GM19025 (cell line): ENCODE data around the gene TTC39A.
"Not testable (repeated sequence)": the region's sequence is repeated elsewhere in the genome, so short reads cannot be mapped to it uniquely, and the experiment has no call there.

ENCODE experiments used
- ATAC-seq: cut with Tn5 transposase; IDR thresholded peaks from one replicate; pipeline ENCODE4 v1.9.1; 2021; ENCODE audit warnings: mild to moderate bottlenecking, low read depth, moderate library complexity; ENCODE audit not compliant: unreplicated experiment

The TTC39A gene

GRCh38 chr1:51341876-51342496 lies 11.6 kb upstream of the TTC39A start:
- ATAC-seq: peak; percentile 50

- ATAC-seq: no peak
These were observed 10.0 kb upstream of the TTC39A start for GRCh38 chr1:51340380-51340779.

- ATAC-seq: no peak
These were observed 6.3 kb upstream of the TTC39A start for GRCh38 chr1:51336711-51337110.

GRCh38 chr1:51336004-51336403 lies 5.6 kb upstream of the TTC39A start:
- ATAC-seq: no peak

GRCh38 chr1:51331206-51332100 lies 1.1 kb upstream of the TTC39A start:
- no peak for ATAC-seq

- no peak for ATAC-seq
These were observed 678 bp downstream of the TTC39A start for GRCh38 chr1:51329443-51330325.

GRCh38 chr1:51328926-51329325 lies 1.4 kb downstream of the TTC39A start:
- ATAC-seq: no peak

- no peak for ATAC-seq
These were observed 2.1 kb downstream of the TTC39A start for GRCh38 chr1:51328279-51328678.

- ATAC-seq: no peak
These were observed 3.0 kb downstream of the TTC39A start for GRCh38 chr1:51327386-51327785.

GRCh38 chr1:51326839-51327238 lies 3.5 kb downstream of the TTC39A start:
- ATAC-seq: no peak

- no peak for ATAC-seq
These were observed 4.2 kb downstream of the TTC39A start for GRCh38 chr1:51325878-51326755.

- ATAC-seq: no peak
These were observed 5.0 kb downstream of the TTC39A start for GRCh38 chr1:51325391-51325790.

GRCh38 chr1:51325011-51325385 lies 5.4 kb downstream of the TTC39A start:
- not testable (repeated sequence) for ATAC-seq

- no peak for ATAC-seq
These were observed 5.9 kb downstream of the TTC39A start for GRCh38 chr1:51324251-51325010.

- no peak for ATAC-seq
These were observed 6.6 kb downstream of the TTC39A start for GRCh38 chr1:51323778-51324177.

- no peak for ATAC-seq
These were observed 7.8 kb downstream of the TTC39A start for GRCh38 chr1:51322417-51323101.

- ATAC-seq: no peak
These were observed 8.5 kb downstream of the TTC39A start for GRCh38 chr1:51321924-51322280.

GRCh38 chr1:51320967-51321923 lies 9.1 kb downstream of the TTC39A start:
- ATAC-seq: no peak
